Esophagus muscularis mucosa (tissue), 4 donors: ENCODE data around the gene CUL7.

ENCODE experiments used
- EP300 ChIP-seq: sonication (generic); formaldehyde crosslinking; IDR thresholded peaks from one replicate; pipeline ENCODE4 v1.6.1; 2017; ENCODE audit warnings: antibody characterized with exemption
- POLR2A ChIP-seq: fragments of 450-650 bp; IDR thresholded peaks from one replicate; pipeline ENCODE4 v1.6.1; 2017; ENCODE audit warnings: antibody characterized with exemption, moderate library complexity, mild to moderate bottlenecking, low read depth
- POLR2AphosphoS5 ChIP-seq, 2 donors: sonication (generic); formaldehyde crosslinking; IDR thresholded peaks; one replicate each; pipeline ENCODE4 v1.6.1; 2017; ENCODE audit warnings: antibody characterized with exemption in 2 of 2
- TF ChIP-seq, protein P1 (sequence below), 3 experiments: fragments of 200-600 bp in 2 of 3; fragments of 450-650 bp in 1 of 3; sonication (generic) in 2 of 3; IDR thresholded peaks; one replicate each; pipeline ENCODE4 v1.5.1; 2017 to 2019; ENCODE audit warnings: antibody characterized with exemption in 3 of 3, mild to moderate bottlenecking in 2 of 3, moderate library complexity in 1 of 3

DNA sequence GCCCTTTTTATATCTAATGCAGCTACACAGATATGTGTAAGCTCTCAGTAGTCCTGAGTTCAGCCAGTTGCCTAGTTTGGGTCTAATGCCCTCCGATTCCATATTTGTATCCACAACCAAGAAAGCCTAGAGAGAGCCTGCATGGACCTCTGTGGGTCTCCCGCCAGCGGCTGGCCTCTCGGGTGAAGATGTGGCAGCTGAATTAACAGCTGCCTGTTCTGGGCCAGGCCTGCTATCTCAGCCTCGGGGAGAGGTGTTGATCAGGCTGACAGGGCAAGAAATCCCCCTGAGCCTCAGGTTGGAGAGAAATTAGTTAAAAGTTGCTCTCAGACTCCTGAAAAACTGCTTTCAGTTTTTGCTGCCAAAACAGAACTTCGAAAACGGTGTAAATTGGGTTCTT, 42.3 kb upstream of the CUL7 start:
- no peak for TF ChIP-seq POLR2AphosphoS5 (IDR thresholded peaks at IDR 0.05)
- TF ChIP-seq, protein P1, sequence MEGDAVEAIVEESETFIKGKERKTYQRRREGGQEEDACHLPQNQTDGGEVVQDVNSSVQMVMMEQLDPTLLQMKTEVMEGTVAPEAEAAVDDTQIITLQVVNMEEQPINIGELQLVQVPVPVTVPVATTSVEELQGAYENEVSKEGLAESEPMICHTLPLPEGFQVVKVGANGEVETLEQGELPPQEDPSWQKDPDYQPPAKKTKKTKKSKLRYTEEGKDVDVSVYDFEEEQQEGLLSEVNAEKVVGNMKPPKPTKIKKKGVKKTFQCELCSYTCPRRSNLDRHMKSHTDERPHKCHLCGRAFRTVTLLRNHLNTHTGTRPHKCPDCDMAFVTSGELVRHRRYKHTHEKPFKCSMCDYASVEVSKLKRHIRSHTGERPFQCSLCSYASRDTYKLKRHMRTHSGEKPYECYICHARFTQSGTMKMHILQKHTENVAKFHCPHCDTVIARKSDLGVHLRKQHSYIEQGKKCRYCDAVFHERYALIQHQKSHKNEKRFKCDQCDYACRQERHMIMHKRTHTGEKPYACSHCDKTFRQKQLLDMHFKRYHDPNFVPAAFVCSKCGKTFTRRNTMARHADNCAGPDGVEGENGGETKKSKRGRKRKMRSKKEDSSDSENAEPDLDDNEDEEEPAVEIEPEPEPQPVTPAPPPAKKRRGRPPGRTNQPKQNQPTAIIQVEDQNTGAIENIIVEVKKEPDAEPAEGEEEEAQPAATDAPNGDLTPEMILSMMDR (IDR thresholded peaks at IDR 0.05): no peak
- TF ChIP-seq POLR2A: no peak
- no peak for TF ChIP-seq EP300
